ENCODE results near the gene ZDHHC14. TPM values are rescaled to one million over a fixed set of nuclear protein-coding genes. Genes with fewer than 3 reads are reported as not detected.

ZDHHC14 gene
- total RNA-seq, 4 donors from 2014 or later, result 11.4 to 20.8 (median 15.6) TPM

DNA sequence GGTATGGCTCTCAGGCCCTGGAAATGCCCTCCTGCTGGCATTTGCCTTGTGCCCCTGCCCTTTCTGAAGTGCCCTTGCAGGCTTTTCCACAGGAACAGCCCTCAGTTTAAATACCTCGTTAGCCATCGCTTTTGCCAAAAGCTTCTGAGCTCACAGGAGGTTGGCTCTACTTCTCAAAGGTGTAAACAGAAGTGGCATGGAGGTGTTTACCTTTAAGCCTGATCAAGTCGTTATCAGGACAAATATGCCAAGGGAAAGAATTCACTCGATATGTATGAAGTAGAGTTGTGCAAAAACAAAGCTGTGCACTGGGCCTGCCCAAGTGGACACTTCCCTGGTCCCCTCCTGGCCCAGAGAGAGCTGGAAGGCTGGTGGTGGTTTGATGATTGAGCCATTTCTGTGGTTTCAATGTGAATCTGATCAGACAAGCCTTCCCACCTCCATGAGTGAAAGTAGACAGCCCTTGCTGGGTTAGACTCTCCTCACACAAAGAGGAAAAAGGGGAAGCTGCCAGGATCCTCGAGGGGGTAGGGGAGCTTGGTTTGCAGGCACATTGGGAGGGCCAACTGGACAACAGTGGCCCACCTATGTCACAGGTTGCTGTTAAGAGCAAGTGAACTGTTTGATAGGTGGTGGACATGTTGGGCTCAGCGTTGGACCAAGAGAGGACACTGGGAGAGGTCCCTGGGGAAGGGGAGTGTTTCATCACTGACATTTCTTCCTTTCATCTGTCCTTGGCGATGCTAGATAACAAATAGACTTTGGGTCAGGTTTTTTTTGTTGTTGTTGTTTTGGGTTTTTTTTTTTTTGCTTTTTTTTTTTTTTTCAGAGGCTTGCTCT, 98.7 kb downstream of the ZDHHC14 start:
- Histone ChIP-seq H3K4me1 (no peaks in the 10 kb centered on the region), H3K27ac (no peak overlapping the region), H3K9me3 (no peaks in the 10 kb centered on the region), H3K4me3 (no peak overlapping the region), H3K36me3 (no peaks in the 10 kb centered on the region), H3K27me3 (no peaks in the 10 kb centered on the region)
- TF ChIP-seq POLR2A (IDR thresholded peaks at IDR 0.05) (no peak), CTCF (IDR thresholded peaks at IDR 0.05) (no peak), EP300 (IDR thresholded peaks at IDR 0.05) (no peak)
- DNase-seq (ENCODE audit: low spot score in 2 of 2), result no peak
- 84 to 87% methylated on average over 7 of the region's 7 CpGs for WGBS, 2 donors

- TF ChIP-seq CTCF (IDR thresholded peaks at IDR 0.05) (no peak), POLR2A (IDR thresholded peaks at IDR 0.05) (no peak), EP300 (IDR thresholded peaks at IDR 0.05) (no peak)
- no peaks in the 10 kb centered on the region for H3K9me3 ChIP-seq
- WGBS, 2 donors, result 71 to 77% methylated on average over 9 of the region's 9 CpGs
- no peaks in the 10 kb centered on the region for H3K27me3 ChIP-seq
- H3K4me1 ChIP-seq, result no peaks in the 10 kb centered on the region
- H3K36me3 ChIP-seq, result no peaks in the 10 kb centered on the region
- no peak overlapping the region for H3K4me3 ChIP-seq
- DNase-seq (ENCODE audit: low spot score in 2 of 2), result no peak
- no peak overlapping the region for H3K27ac ChIP-seq
Observed at GRCh38 chr6:157481189-157481864, 100.3 kb downstream of the ZDHHC14 start.

GRCh38 chr6:157481865-157482249, 100.9 kb downstream of the ZDHHC14 start:
- peak in 1 of 2 donors; percentile 30 for TF ChIP-seq EP300 (IDR thresholded peaks at IDR 0.05)
- no peak for TF ChIP-seq POLR2A (IDR thresholded peaks at IDR 0.05)
- Histone ChIP-seq H3K27me3 (no peaks in the 10 kb centered on the region), H3K4me3 (no peak overlapping the region), H3K4me1 (no peaks in the 10 kb centered on the region), H3K27ac (no peak overlapping the region), H3K36me3 (no peaks in the 10 kb centered on the region), H3K9me3 (no peaks in the 10 kb centered on the region)
- 68 to 76% methylated on average over 4 of the region's 4 CpGs for whole genome bisulfite sequencing, 2 donors
- DNase-seq (ENCODE audit: low spot score in 2 of 2), result peak in 1 of 2 donors; percentile 15

- DNase-seq (ENCODE audit: low spot score in 2 of 2), result no peak
- WGBS, 2 donors, result 91 to 94% methylated on average over 3 of the region's 3 CpGs
- Histone ChIP-seq H3K27me3 (no peaks in the 10 kb centered on the region), H3K27ac (no peak overlapping the region), H3K4me3 (no peak overlapping the region), H3K4me1 (no peaks in the 10 kb centered on the region), H3K9me3 (no peaks in the 10 kb centered on the region), H3K36me3 (no peaks in the 10 kb centered on the region)
- TF ChIP-seq CTCF (IDR thresholded peaks at IDR 0.05) (no peak), POLR2A (IDR thresholded peaks at IDR 0.05) (no peak), EP300 (IDR thresholded peaks at IDR 0.05) (no peak)
Observed at GRCh38 chr6:157483770-157484169, 102.8 kb downstream of the ZDHHC14 start.

DNA sequence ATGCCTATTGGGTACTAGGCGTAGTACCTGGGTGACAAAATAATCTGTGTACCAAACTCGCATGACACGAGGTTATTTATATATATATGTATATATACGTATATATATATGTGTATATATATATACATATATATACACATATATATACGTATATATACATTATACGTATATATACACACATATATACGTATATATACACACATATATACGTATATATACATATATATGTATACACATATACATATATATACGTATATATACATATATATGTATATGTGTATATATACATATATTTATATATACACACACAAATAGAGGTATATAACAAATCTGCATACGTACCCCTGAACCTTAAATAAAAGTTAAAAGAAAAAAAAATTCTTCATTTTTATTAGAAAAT, 103.2 kb downstream of the ZDHHC14 start:
- H3K27me3 ChIP-seq, result no peaks in the 10 kb centered on the region
- H3K4me3 ChIP-seq, result no peak overlapping the region
- no peaks in the 10 kb centered on the region for H3K4me1 ChIP-seq
- no peak overlapping the region for H3K27ac ChIP-seq
- H3K9me3 ChIP-seq, result no peaks in the 10 kb centered on the region
- 88 to 89% methylated on average over 10 of the region's 10 CpGs for WGBS, 2 donors
- no peaks in the 10 kb centered on the region for H3K36me3 ChIP-seq
- TF ChIP-seq EP300 (IDR thresholded peaks at IDR 0.05) (no peak), POLR2A (IDR thresholded peaks at IDR 0.05) (no peak), CTCF (IDR thresholded peaks at IDR 0.05) (no peak)
- no peak for DNase-seq (ENCODE audit: low spot score in 2 of 2)
